Ishikawa (cell line): ENCODE data around the gene SELENOS.

ENCODE experiments used
- CEBPB ChIP-seq: IDR thresholded peaks from 2 replicates; pipeline ENCODE4 v1.6.1; 2012
- CREB1 ChIP-seq: IDR thresholded peaks from 2 replicates; pipeline ENCODE4 v1.6.1; 2012; ENCODE audit warnings: low read depth
- EGR1 ChIP-seq: IDR thresholded peaks from 2 replicates; pipeline ENCODE4 v1.6.1; 2012
- EP300 ChIP-seq: IDR thresholded peaks from 2 replicates; pipeline ENCODE4 v1.6.1; 2012; ENCODE audit warnings: borderline replicate concordance
- FOXM1 ChIP-seq: IDR thresholded peaks from 2 replicates; pipeline ENCODE4 v1.6.1; 2012; ENCODE audit warnings: low read depth, borderline replicate concordance
- MAX ChIP-seq: IDR thresholded peaks from 2 replicates; pipeline ENCODE4 v1.6.1; 2012
- NFIC ChIP-seq: IDR thresholded peaks from 2 replicates; pipeline ENCODE4 v1.6.1; 2012
- RAD21 ChIP-seq: IDR thresholded peaks from 2 replicates; pipeline ENCODE4 v1.6.1; 2012; ENCODE audit warnings: low read depth
- TAF1 ChIP-seq: IDR thresholded peaks from 2 replicates; pipeline ENCODE4 v1.6.1; 2012; ENCODE audit warnings: low read depth, mild to moderate bottlenecking
- TCF12 ChIP-seq: IDR thresholded peaks from 2 replicates; pipeline ENCODE4 v1.6.1; 2012; ENCODE audit warnings: low read depth
- TEAD4 ChIP-seq: IDR thresholded peaks from 2 replicates; pipeline ENCODE4 v1.6.1; 2012
- USF1 ChIP-seq: IDR thresholded peaks from 2 replicates; pipeline ENCODE4 v1.6.1; 2012
- YY1 ChIP-seq: IDR thresholded peaks from 2 replicates; pipeline ENCODE4 v1.6.1; 2012; ENCODE audit warnings: low read depth
- ZBTB7A ChIP-seq: IDR thresholded peaks from 2 replicates; pipeline ENCODE4 v1.6.1; 2012; ENCODE audit warnings: low read depth
- TF ChIP-seq, protein P1 (sequence below): IDR thresholded peaks from 2 replicates; pipeline ENCODE4 v1.6.1; 2012; ENCODE audit warnings: low read depth, mild to moderate bottlenecking

The SELENOS gene

GRCh38 chr15:101314336-101315125 is 37.2 kb upstream of the SELENOS start:
- no peak for TF ChIP-seq TAF1
- no peak for TF ChIP-seq MAX
- no peak for TF ChIP-seq TEAD4
- no peak for TF ChIP-seq EGR1
- TF ChIP-seq YY1, result no peak
- no peak for TF ChIP-seq ZBTB7A
- no peak for TF ChIP-seq FOXM1
- TF ChIP-seq CEBPB, result no peak
- TF ChIP-seq, protein P1, sequence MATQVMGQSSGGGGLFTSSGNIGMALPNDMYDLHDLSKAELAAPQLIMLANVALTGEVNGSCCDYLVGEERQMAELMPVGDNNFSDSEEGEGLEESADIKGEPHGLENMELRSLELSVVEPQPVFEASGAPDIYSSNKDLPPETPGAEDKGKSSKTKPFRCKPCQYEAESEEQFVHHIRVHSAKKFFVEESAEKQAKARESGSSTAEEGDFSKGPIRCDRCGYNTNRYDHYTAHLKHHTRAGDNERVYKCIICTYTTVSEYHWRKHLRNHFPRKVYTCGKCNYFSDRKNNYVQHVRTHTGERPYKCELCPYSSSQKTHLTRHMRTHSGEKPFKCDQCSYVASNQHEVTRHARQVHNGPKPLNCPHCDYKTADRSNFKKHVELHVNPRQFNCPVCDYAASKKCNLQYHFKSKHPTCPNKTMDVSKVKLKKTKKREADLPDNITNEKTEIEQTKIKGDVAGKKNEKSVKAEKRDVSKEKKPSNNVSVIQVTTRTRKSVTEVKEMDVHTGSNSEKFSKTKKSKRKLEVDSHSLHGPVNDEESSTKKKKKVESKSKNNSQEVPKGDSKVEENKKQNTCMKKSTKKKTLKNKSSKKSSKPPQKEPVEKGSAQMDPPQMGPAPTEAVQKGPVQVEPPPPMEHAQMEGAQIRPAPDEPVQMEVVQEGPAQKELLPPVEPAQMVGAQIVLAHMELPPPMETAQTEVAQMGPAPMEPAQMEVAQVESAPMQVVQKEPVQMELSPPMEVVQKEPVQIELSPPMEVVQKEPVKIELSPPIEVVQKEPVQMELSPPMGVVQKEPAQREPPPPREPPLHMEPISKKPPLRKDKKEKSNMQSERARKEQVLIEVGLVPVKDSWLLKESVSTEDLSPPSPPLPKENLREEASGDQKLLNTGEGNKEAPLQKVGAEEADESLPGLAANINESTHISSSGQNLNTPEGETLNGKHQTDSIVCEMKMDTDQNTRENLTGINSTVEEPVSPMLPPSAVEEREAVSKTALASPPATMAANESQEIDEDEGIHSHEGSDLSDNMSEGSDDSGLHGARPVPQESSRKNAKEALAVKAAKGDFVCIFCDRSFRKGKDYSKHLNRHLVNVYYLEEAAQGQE, result no peak
- TF ChIP-seq NFIC, result no peak

- no peak for TF ChIP-seq MAX
- TF ChIP-seq, protein P1, result no peak
- TF ChIP-seq RAD21, result no peak
- TF ChIP-seq CEBPB, result no peak
- TF ChIP-seq TCF12, result no peak
- no peak for TF ChIP-seq TEAD4
- no peak for TF ChIP-seq USF1
- TF ChIP-seq CREB1, result no peak
- TF ChIP-seq ZBTB7A, result no peak
- no peak for TF ChIP-seq EGR1
- TF ChIP-seq NFIC, result no peak
- TF ChIP-seq TAF1, result no peak
- TF ChIP-seq EP300, result no peak
- TF ChIP-seq FOXM1, result no peak
These were observed 35.9 kb upstream of the SELENOS start for GRCh38 chr15:101313041-101313761.

- TF ChIP-seq EP300 (no peak), TAF1 (no peak), EGR1 (no peak), ZBTB7A (no peak), YY1 (no peak), TCF12 (no peak), CREB1 (no peak), MAX (no peak), TEAD4 (no peak), FOXM1 (no peak), CEBPB (no peak), USF1 (no peak), NFIC (no peak)
These were observed 33.2 kb upstream of the SELENOS start for GRCh38 chr15:101310508-101310907.

- no peak for TF ChIP-seq MAX
- no peak for TF ChIP-seq EP300
- no peak for TF ChIP-seq NFIC
- TF ChIP-seq TCF12, result no peak
- TF ChIP-seq ZBTB7A, result no peak
- TF ChIP-seq, protein P1, result no peak
- TF ChIP-seq RAD21, result no peak
- TF ChIP-seq TAF1, result no peak
- no peak for TF ChIP-seq YY1
- TF ChIP-seq CEBPB, result no peak
- no peak for TF ChIP-seq USF1
- no peak for TF ChIP-seq TEAD4
These were observed 32.8 kb upstream of the SELENOS start for GRCh38 chr15:101310161-101310480.
